CD4-positive, alpha-beta T cell treated with Interleukin-4 for 4 hours (primary cell): ENCODE data around the gene SVOP.
"Not testable (repeated sequence)": the region's sequence is repeated elsewhere in the genome, so short reads cannot be mapped to it uniquely, and the experiment has no call there.

Experiments used
- DNase-seq: peaks from one replicate; pipeline ENCODE4 v3.0.0-alpha.2; 2020

The SVOP gene

GRCh38 chr12:109029411-109029810, 8.5 kb upstream of the SVOP start:
- no peak for DNase-seq

DNA sequence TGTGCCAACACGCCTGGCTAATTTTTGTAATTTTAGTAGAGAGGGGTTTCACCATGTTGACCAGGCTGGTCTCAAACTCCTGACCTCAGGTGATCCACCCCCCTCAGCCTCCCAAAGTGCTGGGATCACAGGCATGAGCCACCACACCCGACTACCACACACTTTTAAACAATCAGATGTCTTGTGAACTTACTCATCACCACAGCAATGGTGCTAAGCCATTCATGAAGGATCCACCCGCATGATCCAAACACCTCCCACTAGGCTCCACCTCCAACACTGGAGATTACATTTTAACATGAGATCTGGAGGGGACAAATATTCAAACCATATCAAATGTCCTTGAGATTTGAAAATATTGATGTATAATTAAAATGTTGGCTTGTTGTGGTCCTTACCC, 7.8 kb upstream of the SVOP start:
- DNase-seq: not testable (repeated sequence)

- DNase-seq: no peak
Measured at GRCh38 chr12:109027767-109028166, 6.9 kb upstream of the SVOP start.

GRCh38 chr12:109020146-109020795, 597 bp downstream of the SVOP start:
- DNase-seq: no peak

- DNase-seq: no peak
Measured at GRCh38 chr12:109018296-109018695, 2.6 kb downstream of the SVOP start.

GRCh38 chr12:109016978-109017377, 3.9 kb downstream of the SVOP start:
- no peak for DNase-seq

DNA sequence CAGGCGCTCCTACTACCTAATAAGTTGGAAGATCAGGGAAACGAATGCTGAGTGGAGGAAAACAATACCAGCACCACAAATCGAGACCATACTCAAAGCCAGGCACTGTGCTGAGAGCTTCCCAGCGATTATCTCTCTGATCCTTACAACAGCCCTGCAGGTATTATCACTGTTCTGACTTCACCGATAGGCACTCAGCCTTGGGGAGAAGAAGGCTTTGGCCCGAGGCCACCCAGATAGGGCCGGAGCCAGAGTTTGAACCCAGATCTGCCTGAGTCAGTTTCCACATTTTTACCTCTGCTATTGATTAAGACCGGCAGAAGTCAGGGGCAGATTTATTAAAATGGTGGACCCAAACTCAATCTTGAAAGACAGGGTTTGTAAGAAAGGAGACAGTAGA, 4.9 kb downstream of the SVOP start:
- no peak for DNase-seq

DNA sequence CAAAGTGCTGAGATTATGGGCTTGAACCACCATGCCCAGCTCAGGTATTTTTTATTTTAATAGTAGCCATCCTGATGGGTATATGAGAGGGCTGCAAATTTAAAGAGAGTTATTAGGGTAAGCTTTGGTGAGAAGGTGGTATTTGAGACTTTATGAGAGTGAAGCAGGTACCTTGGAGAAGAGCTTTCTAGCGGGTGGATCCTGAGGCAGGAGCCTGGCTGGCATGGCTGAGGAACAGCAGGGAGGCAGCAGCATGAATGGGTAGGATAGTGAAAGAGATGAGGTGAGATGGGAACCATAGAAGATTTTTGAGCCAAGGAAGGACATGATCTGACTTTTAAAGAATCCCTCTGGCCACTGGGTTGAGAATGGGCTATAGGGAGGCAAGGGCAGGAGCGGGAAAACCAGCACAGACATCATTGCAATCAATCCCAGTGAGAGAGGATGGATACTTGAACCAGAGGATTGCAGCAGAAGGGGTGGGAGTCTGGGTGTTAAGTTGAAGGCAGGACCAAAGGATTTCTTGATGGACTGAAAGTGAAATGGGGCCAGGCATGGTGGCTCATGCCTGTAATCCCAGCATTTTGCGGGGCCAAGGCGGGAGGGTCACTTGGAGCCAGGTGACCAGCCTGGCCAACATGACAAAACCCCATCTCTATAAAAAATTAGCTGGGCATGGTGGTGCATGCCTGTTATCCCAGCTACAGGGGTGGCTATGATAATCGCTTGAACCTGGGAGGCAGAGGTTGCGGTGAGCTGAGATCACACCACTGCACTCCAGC, 5.7 kb downstream of the SVOP start:
- DNase-seq: no peak

- DNase-seq: no peak
Measured at GRCh38 chr12:109010259-109010658, 10.6 kb downstream of the SVOP start.

DNA sequence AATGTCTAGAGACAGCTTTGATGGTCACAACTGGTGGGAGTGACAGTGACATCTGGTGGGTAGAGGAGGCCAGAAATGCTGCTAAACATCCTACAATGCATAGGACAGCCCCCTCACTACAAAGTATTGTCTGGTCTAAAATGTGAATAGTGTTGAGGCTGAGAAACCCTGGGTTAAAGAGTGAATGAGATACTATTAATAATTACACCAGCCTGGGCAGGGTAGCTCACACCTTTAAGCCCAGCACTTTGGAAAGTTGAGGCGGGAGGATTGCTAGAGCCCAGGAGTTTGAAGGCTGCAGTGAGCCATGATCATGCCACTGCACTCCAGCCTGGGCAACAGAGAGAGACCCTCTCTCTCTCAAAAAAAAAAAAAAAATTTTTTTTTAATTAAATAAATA, 11.1 kb downstream of the SVOP start:
- no peak for DNase-seq

DNA sequence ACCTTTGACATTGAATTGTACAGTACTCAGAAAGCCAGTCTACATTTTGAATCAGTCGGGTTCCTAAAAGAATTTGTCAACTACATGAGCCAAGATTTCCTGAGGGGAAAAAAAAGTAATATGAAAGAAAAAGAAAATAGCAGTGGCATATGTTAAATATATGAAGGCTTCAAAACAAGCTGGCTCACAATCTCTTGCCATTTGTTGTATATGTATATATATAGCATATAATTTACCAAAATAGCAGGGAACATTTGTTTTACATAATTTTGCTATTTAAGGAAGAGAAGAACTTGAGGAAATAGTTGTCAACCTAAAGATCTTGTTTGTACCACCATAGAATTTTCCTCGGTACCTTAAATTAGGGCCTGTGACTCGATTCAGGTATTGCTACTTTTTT, 16.9 kb downstream of the SVOP start:
- no peak for DNase-seq

DNA sequence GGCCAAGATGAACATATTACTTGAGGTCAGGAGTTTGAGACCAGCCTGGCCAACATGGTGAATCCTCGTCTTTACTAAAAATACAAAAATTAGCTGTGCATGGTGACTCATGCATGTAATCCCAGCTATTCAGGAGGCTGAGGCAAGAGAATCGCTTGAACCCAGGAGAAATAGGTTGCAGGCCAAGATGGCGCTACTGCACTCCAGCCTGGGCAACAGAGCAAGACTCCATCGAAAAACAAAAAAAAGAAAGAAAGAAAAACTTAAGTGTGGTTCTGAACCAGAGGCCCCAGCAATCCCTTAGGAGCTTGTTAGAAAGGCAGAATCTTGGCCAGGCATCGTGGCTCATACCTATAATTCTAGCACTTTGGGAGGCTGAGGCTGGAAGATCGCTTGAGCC, 24.5 kb downstream of the SVOP start:
- DNase-seq: no peak

DNA sequence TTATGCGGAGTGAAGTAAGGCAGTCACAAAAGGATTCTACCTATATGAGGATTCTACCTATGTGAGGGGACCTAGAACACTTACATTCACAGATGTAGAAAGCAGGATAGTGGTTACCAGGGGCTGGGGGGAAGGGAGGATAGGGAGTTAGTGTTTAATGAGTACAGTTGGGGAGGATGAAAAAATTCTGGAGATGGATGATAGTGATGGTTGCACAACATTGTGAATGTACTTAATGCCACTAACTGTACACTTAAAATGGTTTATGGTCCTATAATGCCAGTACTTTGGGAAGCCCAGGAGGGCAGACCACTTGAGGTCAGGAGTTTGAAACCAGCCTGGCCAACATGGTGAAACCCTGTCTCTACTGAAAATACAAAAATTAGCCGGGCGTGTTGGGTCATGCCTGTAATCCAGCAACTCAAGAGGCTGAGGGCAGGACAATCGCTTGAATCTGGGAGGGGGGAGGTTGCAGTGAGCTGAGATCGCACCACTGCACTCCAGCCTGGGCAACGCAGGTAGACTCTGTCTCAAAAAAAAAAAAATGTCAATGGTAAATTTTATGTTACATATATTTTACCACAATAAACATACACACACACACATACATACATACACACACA, 25.4 kb downstream of the SVOP start:
- no peak for DNase-seq

DNA sequence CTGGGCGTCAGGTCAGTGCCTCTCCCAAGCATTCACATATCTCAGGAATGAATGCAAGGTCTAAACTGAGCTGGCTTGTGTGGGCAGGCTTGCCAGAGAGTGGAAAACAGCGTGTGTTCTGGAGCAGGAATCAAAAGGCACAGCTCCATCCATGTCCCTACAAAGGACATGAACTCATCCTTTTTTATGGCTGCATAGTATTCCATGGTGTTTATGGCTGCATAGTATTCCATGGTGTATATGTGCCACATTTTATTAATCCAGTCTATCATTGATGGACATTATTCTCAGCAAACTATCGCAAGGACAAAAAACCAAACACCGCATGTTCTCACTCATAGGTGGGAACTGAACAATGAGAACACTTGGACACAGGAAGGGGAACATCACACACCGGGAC, 30.8 kb downstream of the SVOP start:
- not testable (repeated sequence) for DNase-seq

- no peak for DNase-seq
Measured at GRCh38 chr12:108989376-108989775, 31.5 kb downstream of the SVOP start.

GRCh38 chr12:108985750-108986149, 35.1 kb downstream of the SVOP start:
- no peak for DNase-seq

- no peak for DNase-seq
Measured at GRCh38 chr12:108983227-108983626, 37.6 kb downstream of the SVOP start.

DNA sequence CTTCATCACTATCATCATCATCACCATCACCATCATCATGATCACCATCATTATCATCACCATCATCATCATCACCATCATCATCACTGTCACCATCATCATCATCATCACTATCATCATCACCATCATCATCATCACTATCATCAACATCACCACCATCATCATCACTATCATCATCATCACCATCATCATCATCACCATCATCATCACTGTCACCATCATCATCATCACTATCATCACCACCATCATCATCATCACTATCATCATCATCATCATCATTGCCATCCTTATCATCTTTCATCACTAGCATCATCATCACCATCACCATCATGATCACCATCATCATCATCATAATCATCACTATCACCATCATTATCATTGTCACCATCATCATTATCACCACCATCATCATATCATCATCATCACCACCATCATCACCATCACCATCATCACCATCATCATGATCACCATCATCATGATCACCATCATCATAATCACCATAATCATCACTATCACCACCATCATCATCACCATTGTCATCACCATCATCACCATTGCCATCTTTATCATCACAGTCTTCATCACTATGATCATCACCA, 38.1 kb downstream of the SVOP start:
- no peak for DNase-seq

- DNase-seq: no peak
Measured at GRCh38 chr12:108981835-108982234, 39.0 kb downstream of the SVOP start.

- DNase-seq: no peak
Measured at GRCh38 chr12:108980831-108981618, 39.8 kb downstream of the SVOP start.

DNA sequence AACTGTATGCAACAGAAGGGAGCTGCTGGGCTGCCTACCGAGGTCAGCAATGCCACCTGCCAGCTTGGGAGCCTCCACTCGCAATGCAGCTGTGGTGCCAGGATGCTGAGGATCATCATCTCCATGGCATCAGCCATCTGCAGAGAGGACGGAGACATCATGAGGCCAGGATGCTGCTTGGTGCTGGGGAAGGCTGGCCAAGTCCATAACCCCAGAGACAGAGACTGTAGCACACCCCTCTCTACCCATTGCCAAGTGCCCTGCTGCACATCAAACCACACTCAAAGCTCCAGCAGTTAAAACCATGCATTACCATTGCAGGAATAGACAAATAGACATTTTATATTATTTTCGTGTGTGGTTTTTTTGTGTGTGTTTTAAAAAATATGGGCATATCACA, 43.5 kb downstream of the SVOP start:
- no peak for DNase-seq

- DNase-seq: no peak
Measured at GRCh38 chr12:108975024-108975593, 45.8 kb downstream of the SVOP start.
